GM12878 (cell line): ENCODE results near the gene NKG7.

Source experiments
- CTCF ChIP-seq, 3 experiments: IDR thresholded peaks in 2 of 3; conservative IDR thresholded peaks in 1 of 3; 2 replicates each; pipeline ENCODE4 v1.5.1; 2011; ENCODE audit warnings: low read depth in 3 of 3, low read length in 3 of 3, mild to moderate bottlenecking in 3 of 3, control low read depth in 2 of 3, moderate library complexity in 2 of 3, inconsistent platforms in 1 of 3, mixed read lengths in 1 of 3; ENCODE audit not compliant: control insufficient read depth in 2 of 3, insufficient read depth in 1 of 3; ENCODE audit errors: extremely low read depth in 1 of 3
- EGR1 ChIP-seq, 2 experiments: IDR thresholded peaks; 1 replicate in 1 of 2; 2 replicates in 1 of 2; pipeline ENCODE4 v1.6.1; 2011 to 2012; ENCODE audit warnings: low read depth in 2 of 2, low read length in 2 of 2, borderline replicate concordance in 1 of 2, mild to moderate bottlenecking in 1 of 2, moderate library complexity in 1 of 2
- EP300 ChIP-seq, 2 experiments: fragments of 150-350 bp in 1 of 2; IDR thresholded peaks; 2 replicates each; pipeline ENCODE4 v1.6.1; 2011 to 2012; ENCODE audit warnings: low read depth in 2 of 2, low read length in 2 of 2, borderline replicate concordance in 1 of 2, improper control_type of control experiment in 1 of 2, inconsistent platforms in 1 of 2; ENCODE audit not compliant: control insufficient read depth in 1 of 2
- HDAC2 ChIP-seq: fragments of 200-600 bp; sonication (generic); IDR thresholded peaks from 2 replicates; pipeline ENCODE4 v1.6.1; 2017
- NR2C2 ChIP-seq: IDR thresholded peaks from 2 replicates; pipeline ENCODE4 v1.6.1; 2011; ENCODE audit warnings: borderline replicate concordance, low read depth; ENCODE audit not compliant: control insufficient read depth, insufficient read length
- POLR2A ChIP-seq: IDR thresholded peaks from 2 replicates; pipeline ENCODE4 v1.6.1; 2011; ENCODE audit warnings: low read depth, mild to moderate bottlenecking, low read length
- SRF ChIP-seq, 2 experiments: IDR thresholded peaks; 2 replicates each; pipeline ENCODE4 v1.6.1; 2011; ENCODE audit warnings: low read depth in 2 of 2, low read length in 2 of 2, mild to moderate bottlenecking in 1 of 2, moderate library complexity in 1 of 2
- TAF1 ChIP-seq: IDR thresholded peaks from 2 replicates; pipeline ENCODE4 v1.6.1; 2011; ENCODE audit warnings: mild to moderate bottlenecking, low read depth, low read length, borderline replicate concordance
- YY1 ChIP-seq: IDR thresholded peaks from 2 replicates; pipeline ENCODE4 v1.6.1; 2011; ENCODE audit warnings: low read depth, mild to moderate bottlenecking, low read length
- ZNF274 ChIP-seq: IDR thresholded peaks from one replicate; pipeline ENCODE4 v1.8.0; 2011; ENCODE audit not compliant: insufficient read length, insufficient read depth

- TF ChIP-seq CTCF (IDR thresholded peaks at IDR 0.05 in 2 of 3, conservative IDR thresholded peaks at IDR 0.05 in 1 of 3; ENCODE audit: control insufficient read depth in 2 of 3, extremely low read depth in 1 of 3, insufficient read depth in 1 of 3, low read depth in 3 of 3, low read length in 3 of 3) (no peak), EGR1 (IDR thresholded peaks at IDR 0.05; ENCODE audit: borderline replicate concordance in 1 of 2, low read depth in 2 of 2, low read length in 2 of 2) (no peak), EP300 (IDR thresholded peaks at IDR 0.05; ENCODE audit: borderline replicate concordance in 1 of 2, control insufficient read depth in 1 of 2, low read depth in 2 of 2, low read length in 2 of 2) (no peak), SRF (IDR thresholded peaks at IDR 0.05; ENCODE audit: low read depth in 2 of 2, low read length in 2 of 2) (no peak), POLR2A (no peak), HDAC2 (no peak), NR2C2 (no peak), YY1 (no peak), TAF1 (no peak), ZNF274 (no peak)
These were observed 14.5 kb upstream of the NKG7 start for GRCh38 chr19:51386882-51387520.
